Neuronal stem cell (in vitro differentiated cells): ENCODE data around the gene PPP3CA.

Source experiments
- DNase-seq: peaks from one replicate; pipeline ENCODE4 v3.0.0-alpha.2; 2013; ENCODE audit warnings: low spot score
- H2AFZ ChIP-seq: one replicate; pipeline ENCODE4 v1.6.1; 2013; ENCODE audit warnings: mild to moderate bottlenecking, low read length, inconsistent platforms
- H2AK5ac ChIP-seq: 2 replicates; pipeline ENCODE4 v1.6.1; 2013; ENCODE audit warnings: low read depth, mild to moderate bottlenecking, inconsistent platforms, low read length, moderate library complexity, mixed read lengths
- H2BK120ac ChIP-seq: 2 replicates; pipeline ENCODE4 v1.6.1; 2013; ENCODE audit warnings: low read depth, mild to moderate bottlenecking, inconsistent platforms, low read length, moderate library complexity, mixed read lengths
- H2BK12ac ChIP-seq: one replicate; pipeline ENCODE4 v1.6.1; 2013; ENCODE audit warnings: low read length, inconsistent platforms
- H2BK15ac ChIP-seq: 2 replicates; pipeline ENCODE4 v1.6.1; 2013; ENCODE audit warnings: mild to moderate bottlenecking, low read length, inconsistent platforms, mixed read lengths
- H2BK5ac ChIP-seq: one replicate; pipeline ENCODE4 v1.6.1; 2013; ENCODE audit warnings: inconsistent platforms, mild to moderate bottlenecking, low read length, moderate library complexity
- H3K14ac ChIP-seq: one replicate; pipeline ENCODE4 v1.6.1; 2013; ENCODE audit warnings: low read length, inconsistent platforms
- H3K18ac ChIP-seq: 2 replicates; pipeline ENCODE4 v1.6.1; 2013; ENCODE audit warnings: low read length, inconsistent platforms
- H3K23ac ChIP-seq: 2 replicates; pipeline ENCODE4 v1.6.1; 2013; ENCODE audit warnings: low read depth, mild to moderate bottlenecking, mixed read lengths, low read length, inconsistent platforms; ENCODE audit not compliant: poor library complexity
- H3K27ac ChIP-seq: replicated peaks from 3 replicates; pipeline ENCODE4 v1.5.1; 2013; ENCODE audit warnings: low read length, inconsistent platforms
- H3K27me3 ChIP-seq, 3 experiments: 2 replicates each; pipeline ENCODE4 v1.6.1; 2013; ENCODE audit warnings: low read length in 3 of 3, mild to moderate bottlenecking in 2 of 3, inconsistent platforms in 1 of 3, low read depth in 1 of 3, mixed read lengths in 1 of 3, moderate library complexity in 1 of 3; ENCODE audit not compliant: control insufficient read depth in 3 of 3, insufficient read depth in 3 of 3
- H3K36me3 ChIP-seq, 2 donors: replicated peaks in 1 of 2; 2 replicates each; pipeline ENCODE4 v1.6.1; 2013; ENCODE audit warnings: low read length in 2 of 2; ENCODE audit not compliant: control insufficient read depth in 2 of 2, insufficient read depth in 2 of 2
- H3K4ac ChIP-seq: 2 replicates; pipeline ENCODE4 v1.6.1; 2013; ENCODE audit warnings: inconsistent platforms, mild to moderate bottlenecking, low read length, moderate library complexity
- H3K4me1 ChIP-seq, 2 donors: 1 replicate in 1 of 2; 2 replicates in 1 of 2; pipeline ENCODE4 v1.6.1; 2013; ENCODE audit warnings: low read length in 2 of 2, low read depth in 1 of 2; ENCODE audit not compliant: control insufficient read depth in 2 of 2, insufficient read depth in 1 of 2
- H3K4me2 ChIP-seq: one replicate; pipeline ENCODE4 v1.6.1; 2013; ENCODE audit warnings: mild to moderate bottlenecking, low read length, inconsistent platforms; ENCODE audit not compliant: insufficient read depth, poor library complexity, severe bottlenecking
- H3K4me3 ChIP-seq, 2 donors: 2 replicates each; pipeline ENCODE4 v1.5.1; 2013; ENCODE audit warnings: low read length in 2 of 2, mild to moderate bottlenecking in 2 of 2, inconsistent platforms in 1 of 2, moderate library complexity in 1 of 2
- H3K79me1 ChIP-seq: one replicate; pipeline ENCODE4 v1.6.1; 2013; ENCODE audit warnings: low read depth, mild to moderate bottlenecking, inconsistent platforms, low read length, moderate library complexity
- H3K9ac ChIP-seq: one replicate; pipeline ENCODE4 v1.6.1; 2013; ENCODE audit warnings: mild to moderate bottlenecking, low read depth, low read length, inconsistent platforms; ENCODE audit not compliant: poor library complexity
- H3K9me3 ChIP-seq, 2 donors: replicated peaks in 1 of 2; 2 replicates each; pipeline versions ENCODE3 to v1.6.1; 2013; ENCODE audit warnings: low read length in 2 of 2, mild to moderate bottlenecking in 2 of 2, inconsistent platforms in 1 of 2, low read depth in 1 of 2, mixed read lengths in 1 of 2, moderate library complexity in 1 of 2; ENCODE audit not compliant: control insufficient read depth in 2 of 2, insufficient read depth in 1 of 2
- H4K8ac ChIP-seq: one replicate; pipeline ENCODE4 v1.6.1; 2013; ENCODE audit warnings: low read depth, mild to moderate bottlenecking, inconsistent platforms, low read length, moderate library complexity
- H4K91ac ChIP-seq: one replicate; pipeline ENCODE4 v1.6.1; 2013; ENCODE audit warnings: low read length, low read depth, mild to moderate bottlenecking, inconsistent platforms; ENCODE audit not compliant: poor library complexity
- WGBS, 2 donors: extraction: QIAGEN DNeasy Blood & Tissue Kit; methylation state at CpG; one replicate each; pipeline ENCODE4 v1.1.7; 2013; ENCODE audit warnings: missing lambda C conversion rate in 2 of 2, mixed read lengths in 1 of 2; ENCODE audit not compliant: insufficient read length in 2 of 2, insufficient replicate concordance in 1 of 2; ENCODE audit errors: extremely low coverage in 2 of 2; 5-methylcytosine and 5-hydroxymethylcytosine counted together

The PPP3CA gene

GRCh38 chr4:101262683-101263082 lies 84.6 kb downstream of the PPP3CA start:
- H3K4ac ChIP-seq = no peak overlapping the region
- H3K27me3 ChIP-seq = no peaks in the 10 kb centered on the region
- no peak overlapping the region for H2AFZ ChIP-seq
- H3K79me1 ChIP-seq = no peaks in the 10 kb centered on the region
- no peak overlapping the region for H4K91ac ChIP-seq
- no peak overlapping the region for H3K27ac ChIP-seq
- no peak overlapping the region for H2BK12ac ChIP-seq
- DNase-seq = peak; percentile 8
- H3K23ac ChIP-seq = no peak overlapping the region
- H3K14ac ChIP-seq = no peak overlapping the region
- no peaks in the 10 kb centered on the region for H3K36me3 ChIP-seq
- H2BK120ac ChIP-seq = no peak overlapping the region
- H3K4me2 ChIP-seq = no peak overlapping the region
- peaks cover 5 to 15% of the 10 kb centered on the region in 2 donors for H3K4me1 ChIP-seq
- H4K8ac ChIP-seq = no peak overlapping the region
- H2AK5ac ChIP-seq = no peak overlapping the region
- H2BK5ac ChIP-seq = no peak overlapping the region
- H3K18ac ChIP-seq = no peak overlapping the region
- H3K4me3 ChIP-seq = no peak overlapping the region
- H2BK15ac ChIP-seq = no peak overlapping the region
- no peaks in the 10 kb centered on the region for H3K9me3 ChIP-seq
- H3K9ac ChIP-seq = no peak overlapping the region

GRCh38 chr4:101259876-101260275 lies 87.5 kb downstream of the PPP3CA start:
- Histone ChIP-seq H2BK15ac (no peak overlapping the region), H2AK5ac (no peak overlapping the region), H3K4me2 (no peak overlapping the region), H3K4ac (no peak overlapping the region), H3K23ac (no peak overlapping the region), H2BK5ac (no peak overlapping the region), H4K8ac (no peak overlapping the region), H2AFZ (no peak overlapping the region), H2BK120ac (no peak overlapping the region), H3K9me3 (no peaks in the 10 kb centered on the region), H2BK12ac (no peak overlapping the region), H3K18ac (no peak overlapping the region), H3K79me1 (no peaks in the 10 kb centered on the region), H3K27ac (no peak overlapping the region), H3K14ac (no peak overlapping the region), H3K27me3 (no peaks in the 10 kb centered on the region), H3K36me3 (no peaks in the 10 kb centered on the region), H3K4me1 (peaks cover 5 to 15% of the 10 kb centered on the region in 2 donors), H3K9ac (no peak overlapping the region), H3K4me3 (no peak overlapping the region), H4K91ac (no peak overlapping the region)
- WGBS, 2 donors = no CpG with 5 or more reads among the region's 4 CpGs
- DNase-seq = no peak

- Histone ChIP-seq H3K23ac (no peak overlapping the region), H4K8ac (no peak overlapping the region), H3K18ac (no peak overlapping the region), H3K4me3 (no peak overlapping the region), H3K4me2 (no peak overlapping the region), H3K9ac (no peak overlapping the region), H3K27me3 (no peaks in the 10 kb centered on the region), H3K4me1 (peaks cover 5 to 15% of the 10 kb centered on the region in 2 donors), H3K36me3 (no peaks in the 10 kb centered on the region), H4K91ac (no peak overlapping the region), H3K27ac (no peak overlapping the region), H2AFZ (no peak overlapping the region), H2BK5ac (no peak overlapping the region), H2BK15ac (no peak overlapping the region), H2BK12ac (no peak overlapping the region), H3K9me3 (no peaks in the 10 kb centered on the region), H3K14ac (no peak overlapping the region), H3K79me1 (no peaks in the 10 kb centered on the region), H3K4ac (no peak overlapping the region), H2BK120ac (no peak overlapping the region), H2AK5ac (no peak overlapping the region)
- no CpG with 5 or more reads among the region's 2 CpGs for WGBS, 2 donors
- no peak for DNase-seq
These were observed 88.4 kb downstream of the PPP3CA start for GRCh38 chr4:101258883-101259282.

- Histone ChIP-seq H2AK5ac (no peak overlapping the region), H3K27me3 (no peaks in the 10 kb centered on the region), H3K18ac (no peak overlapping the region), H3K23ac (no peak overlapping the region), H3K79me1 (no peaks in the 10 kb centered on the region), H2BK12ac (no peak overlapping the region), H3K9ac (no peak overlapping the region), H3K4ac (no peak overlapping the region), H3K4me3 (no peak overlapping the region), H3K14ac (no peak overlapping the region), H3K9me3 (no peaks in the 10 kb centered on the region), H3K4me2 (no peak overlapping the region), H2BK15ac (no peak overlapping the region), H4K91ac (no peak overlapping the region), H2AFZ (no peak overlapping the region), H2BK5ac (no peak overlapping the region), H4K8ac (no peak overlapping the region), H2BK120ac (no peak overlapping the region), H3K27ac (no peak overlapping the region), H3K4me1 (peaks cover 0 to 1% of the 10 kb centered on the region in 2 donors), H3K36me3 (no peaks in the 10 kb centered on the region)
- no peak for DNase-seq
These were observed 91.1 kb downstream of the PPP3CA start for GRCh38 chr4:101256222-101256621.
